GM23338 (cell line): Measurements from ENCODE around the gene LRRC17.

Experiments
- CREB1 ChIP-seq: fragments of 250-450 bp; sonication (Bioruptor Pico); IDR thresholded peaks from 2 replicates; pipeline ENCODE4 v1.5.0; 2020; ENCODE audit warnings: low read depth, mild to moderate bottlenecking, moderate library complexity
- CTCF ChIP-seq, 2 experiments: fragments of 200-600 bp in 1 of 2; sonication (generic) in 1 of 2; conservative IDR thresholded peaks; 2 replicates each; pipeline versions ENCODE4 v1.5.1 to v1.6.1; 2016 to 2017; ENCODE audit warnings: antibody characterized with exemption in 2 of 2, low read depth in 2 of 2, mild to moderate bottlenecking in 2 of 2, moderate library complexity in 1 of 2
- ETS1 ChIP-seq: IDR thresholded peaks from 2 replicates; pipeline ENCODE4 v1.6.1; 2016; ENCODE audit warnings: antibody characterized with exemption
- EZH2 ChIP-seq: fragments of 200-600 bp; sonication (generic); IDR thresholded peaks from one replicate; pipeline ENCODE4 v1.8.0; 2017; ENCODE audit warnings: antibody characterized with exemption, mild to moderate bottlenecking, low read depth; ENCODE audit not compliant: unreplicated experiment
- EZH2phosphoT487 ChIP-seq: fragments of 200-600 bp; sonication (generic); IDR thresholded peaks from one replicate; pipeline ENCODE4 v1.8.1; 2018; ENCODE audit warnings: antibody characterized with exemption; ENCODE audit not compliant: unreplicated experiment
- REST ChIP-seq: IDR thresholded peaks from one replicate; pipeline ENCODE4 v1.6.1; 2018; ENCODE audit warnings: antibody characterized with exemption; ENCODE audit not compliant: unreplicated experiment

- TF ChIP-seq EZH2 (no peak), CTCF (conservative IDR thresholded peaks at IDR 0.05; ENCODE audit: low read depth in 2 of 2) (no peak), ETS1 (no peak), EZH2phosphoT487 (no peak), CREB1 (CRISPR knock-in tag) (no peak), REST (no peak)
Measured at GRCh38 chr7:102873470-102874165, 39.2 kb upstream of the LRRC17 start.
